ENCODE results near the gene CDC27. TPM values are rescaled to one million over a fixed set of nuclear protein-coding genes. Genes with fewer than 3 reads are reported as not detected.

Gene CDC27
- total RNA-seq, 1 experiment from 2014 or later, result 191 TPM

DNA sequence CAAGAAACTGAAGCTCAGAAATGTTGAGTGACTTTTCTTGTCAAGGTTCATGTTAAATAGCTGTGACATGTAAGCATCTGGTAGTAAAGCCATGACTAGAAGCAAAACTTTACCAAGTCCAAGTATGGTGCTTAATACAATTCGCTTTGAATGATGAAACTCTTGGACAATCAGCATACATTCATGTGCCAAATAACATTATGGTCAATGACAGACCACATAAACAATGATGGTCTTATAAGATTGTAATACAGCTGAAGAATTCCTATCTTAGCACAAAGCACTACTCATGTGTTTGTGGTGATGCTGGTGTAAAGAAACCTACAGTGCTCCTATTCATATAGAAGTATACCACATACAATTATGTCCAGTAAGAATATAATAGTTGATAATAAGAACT lies 112.9 kb downstream of the CDC27 start:
- intact Hi-C loops (cut with micrococcal nuclease), result no loop called here
- ATAC-seq (no peak), DNase-seq (ENCODE audit: low read depth, low spot score) (no peak)
- peaks cover 2 to 11% of the 10 kb centered on the region in 2 experiments for H3K4me1 ChIP-seq (ENCODE audit: control insufficient read depth in 1 of 2, insufficient read depth in 2 of 2, low read length in 2 of 2)
- H3K27ac ChIP-seq (ENCODE audit: low read depth, low read length), result no peak overlapping the region
- H3K9me2 ChIP-seq (ENCODE audit: insufficient read depth), result no peaks in the 10 kb centered on the region
- ChIA-PET POLR2A (no interaction called here), CTCF (no interaction called here), RAD21 (ENCODE audit: low non-redundant PET in 1 of 2, low total read pairs in 2 of 2, uncharacterized antibody in 2 of 2, unreplicated experiment in 2 of 2) (no interaction called here)
- H3K4me3 ChIP-seq (replicated peaks in 1 of 2; ENCODE audit: low read depth in 1 of 2, low read length in 2 of 2), result no peak overlapping the region
- no peaks in the 10 kb centered on the region for H3K36me3 ChIP-seq (ENCODE audit: control insufficient read depth in 1 of 2, insufficient read depth in 2 of 2, low read length in 2 of 2)
- BruUV-seq (replicated peaks), result no TSS peak
- H3K4me2 ChIP-seq (ENCODE audit: low read length), result no peak overlapping the region
- TF ChIP-seq CEBPB (IDR thresholded peaks at IDR 0.05; ENCODE audit: low read depth), result no peak
- TF ChIP-seq, protein P1, sequence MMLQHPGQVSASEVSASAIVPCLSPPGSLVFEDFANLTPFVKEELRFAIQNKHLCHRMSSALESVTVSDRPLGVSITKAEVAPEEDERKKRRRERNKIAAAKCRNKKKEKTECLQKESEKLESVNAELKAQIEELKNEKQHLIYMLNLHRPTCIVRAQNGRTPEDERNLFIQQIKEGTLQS (IDR thresholded peaks at IDR 0.05), result no peak
- no peak for TF ChIP-seq CTCF (IDR thresholded peaks at IDR 0.05 in 2 of 3, conservative IDR thresholded peaks at IDR 0.05 in 1 of 3; ENCODE audit: borderline replicate concordance in 1 of 3, insufficient read depth in 1 of 3, low read depth in 2 of 3, low read length in 2 of 3)
- no peak for TF ChIP-seq TCF7L2 (IDR thresholded peaks at IDR 0.05; ENCODE audit: borderline replicate concordance, extremely low read depth, insufficient read depth, insufficient read length)
- TF ChIP-seq, protein P2, sequence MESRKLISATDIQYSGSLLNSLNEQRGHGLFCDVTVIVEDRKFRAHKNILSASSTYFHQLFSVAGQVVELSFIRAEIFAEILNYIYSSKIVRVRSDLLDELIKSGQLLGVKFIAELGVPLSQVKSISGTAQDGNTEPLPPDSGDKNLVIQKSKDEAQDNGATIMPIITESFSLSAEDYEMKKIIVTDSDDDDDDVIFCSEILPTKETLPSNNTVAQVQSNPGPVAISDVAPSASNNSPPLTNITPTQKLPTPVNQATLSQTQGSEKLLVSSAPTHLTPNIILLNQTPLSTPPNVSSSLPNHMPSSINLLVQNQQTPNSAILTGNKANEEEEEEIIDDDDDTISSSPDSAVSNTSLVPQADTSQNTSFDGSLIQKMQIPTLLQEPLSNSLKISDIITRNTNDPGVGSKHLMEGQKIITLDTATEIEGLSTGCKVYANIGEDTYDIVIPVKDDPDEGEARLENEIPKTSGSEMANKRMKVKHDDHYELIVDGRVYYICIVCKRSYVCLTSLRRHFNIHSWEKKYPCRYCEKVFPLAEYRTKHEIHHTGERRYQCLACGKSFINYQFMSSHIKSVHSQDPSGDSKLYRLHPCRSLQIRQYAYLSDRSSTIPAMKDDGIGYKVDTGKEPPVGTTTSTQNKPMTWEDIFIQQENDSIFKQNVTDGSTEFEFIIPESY (IDR thresholded peaks at IDR 0.05; ENCODE audit: extremely low read depth, insufficient replicate concordance, low read length), result no peak
- no peak for TF ChIP-seq ELF1 (IDR thresholded peaks at IDR 0.05; ENCODE audit: borderline replicate concordance, low read depth)
- no peak for TF ChIP-seq SIN3A (IDR thresholded peaks at IDR 0.05; ENCODE audit: low read depth)
- TF ChIP-seq YY1 (IDR thresholded peaks at IDR 0.05; ENCODE audit: extremely low read depth, insufficient replicate concordance, low read depth, low read length), result no peak
- no peak for TF ChIP-seq SRF (IDR thresholded peaks at IDR 0.05; ENCODE audit: low read depth)
- TF ChIP-seq ZFX (IDR thresholded peaks at IDR 0.05), result no peak
- no peak for TF ChIP-seq FOSL1 (IDR thresholded peaks at IDR 0.05; ENCODE audit: low read depth)
- no peak for TF ChIP-seq ZNF274 (IDR thresholded peaks at IDR 0.05; ENCODE audit: low read depth, low read length)
- TF ChIP-seq EZH2phosphoT487 (IDR thresholded peaks at IDR 0.05; ENCODE audit: borderline replicate concordance), result no peak
- no peak for TF ChIP-seq CBX3 (IDR thresholded peaks at IDR 0.05; ENCODE audit: low read depth)
- no peak for TF ChIP-seq POLR2AphosphoS5 (IDR thresholded peaks at IDR 0.05; ENCODE audit: low read depth, low read length)
- TF ChIP-seq EGR1 (IDR thresholded peaks at IDR 0.05; ENCODE audit: low read depth), result no peak
- TF ChIP-seq SP1 (IDR thresholded peaks at IDR 0.05; ENCODE audit: low read depth), result no peak
- TF ChIP-seq, protein P3, sequence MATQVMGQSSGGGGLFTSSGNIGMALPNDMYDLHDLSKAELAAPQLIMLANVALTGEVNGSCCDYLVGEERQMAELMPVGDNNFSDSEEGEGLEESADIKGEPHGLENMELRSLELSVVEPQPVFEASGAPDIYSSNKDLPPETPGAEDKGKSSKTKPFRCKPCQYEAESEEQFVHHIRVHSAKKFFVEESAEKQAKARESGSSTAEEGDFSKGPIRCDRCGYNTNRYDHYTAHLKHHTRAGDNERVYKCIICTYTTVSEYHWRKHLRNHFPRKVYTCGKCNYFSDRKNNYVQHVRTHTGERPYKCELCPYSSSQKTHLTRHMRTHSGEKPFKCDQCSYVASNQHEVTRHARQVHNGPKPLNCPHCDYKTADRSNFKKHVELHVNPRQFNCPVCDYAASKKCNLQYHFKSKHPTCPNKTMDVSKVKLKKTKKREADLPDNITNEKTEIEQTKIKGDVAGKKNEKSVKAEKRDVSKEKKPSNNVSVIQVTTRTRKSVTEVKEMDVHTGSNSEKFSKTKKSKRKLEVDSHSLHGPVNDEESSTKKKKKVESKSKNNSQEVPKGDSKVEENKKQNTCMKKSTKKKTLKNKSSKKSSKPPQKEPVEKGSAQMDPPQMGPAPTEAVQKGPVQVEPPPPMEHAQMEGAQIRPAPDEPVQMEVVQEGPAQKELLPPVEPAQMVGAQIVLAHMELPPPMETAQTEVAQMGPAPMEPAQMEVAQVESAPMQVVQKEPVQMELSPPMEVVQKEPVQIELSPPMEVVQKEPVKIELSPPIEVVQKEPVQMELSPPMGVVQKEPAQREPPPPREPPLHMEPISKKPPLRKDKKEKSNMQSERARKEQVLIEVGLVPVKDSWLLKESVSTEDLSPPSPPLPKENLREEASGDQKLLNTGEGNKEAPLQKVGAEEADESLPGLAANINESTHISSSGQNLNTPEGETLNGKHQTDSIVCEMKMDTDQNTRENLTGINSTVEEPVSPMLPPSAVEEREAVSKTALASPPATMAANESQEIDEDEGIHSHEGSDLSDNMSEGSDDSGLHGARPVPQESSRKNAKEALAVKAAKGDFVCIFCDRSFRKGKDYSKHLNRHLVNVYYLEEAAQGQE (IDR thresholded peaks at IDR 0.05; ENCODE audit: low read depth), result no peak
- TF ChIP-seq EZH2 (IDR thresholded peaks at IDR 0.05), result no peak
- no peak for TF ChIP-seq JUND (IDR thresholded peaks at IDR 0.05)
- H3K9ac ChIP-seq (ENCODE audit: low read length), result no peak overlapping the region
- H3K79me2 ChIP-seq (ENCODE audit: insufficient read depth, low read length), result peaks cover 4% of the 10 kb centered on the region
- H3K9me3 ChIP-seq (ENCODE audit: control insufficient read depth in 1 of 2, insufficient read depth in 1 of 2, low read depth in 1 of 2, low read length in 2 of 2), result no peaks in the 10 kb centered on the region
- no peaks in the 10 kb centered on the region for H4K20me1 ChIP-seq (ENCODE audit: insufficient read depth)
- H2AFZ ChIP-seq (ENCODE audit: low read depth, low read length, poor library complexity, severe bottlenecking), result no peak overlapping the region
- H3K27me3 ChIP-seq (ENCODE audit: insufficient read depth, low read length), result no peaks in the 10 kb centered on the region

All from HCT116 (cell line).